Mesothelial cell of epicardium (in vitro differentiated cells): ENCODE results near the gene CMIP. TPM values are rescaled to one million over a fixed set of nuclear protein-coding genes. Genes with fewer than 3 reads are reported as not detected.

Source experiments
- DNase-seq, 2 experiments: peaks; one replicate each; pipeline ENCODE4 v3.0.0; 2021; ENCODE audit warnings: low spot score in 2 of 2; ENCODE audit not compliant: unreplicated experiment in 2 of 2
- H3K27ac Mint-ChIP-seq: 2 replicates; pipeline ENCODE4 v1.8.0; 2021; ENCODE audit warnings: mixed read lengths
- H3K27me3 Mint-ChIP-seq: 2 replicates; pipeline ENCODE4 v1.8.0; 2021; ENCODE audit warnings: low read depth, mixed read lengths
- H3K36me3 Mint-ChIP-seq: 2 replicates; pipeline ENCODE4 v1.8.0; 2021; ENCODE audit warnings: mixed read lengths
- H3K4me1 Mint-ChIP-seq: 2 replicates; pipeline ENCODE4 v1.8.0; 2021; ENCODE audit warnings: mixed read lengths
- H3K4me3 Mint-ChIP-seq: 2 replicates; pipeline ENCODE4 v1.8.0; 2021; ENCODE audit warnings: mild to moderate bottlenecking, moderate library complexity, mixed read lengths
- H3K9me3 Mint-ChIP-seq: 2 replicates; pipeline ENCODE4 v1.8.0; 2021; ENCODE audit warnings: mixed read lengths
- total RNA-seq: library from RNA; stranded (reverse); gene quantifications from 3 replicates; pipeline ENCODE4 v1.2.1, GENCODE V29; 2021
- TF ChIP-seq, protein P1 (sequence below): fragments of 200-600 bp; sonication (generic); IDR thresholded peaks from one replicate; pipeline ENCODE4 v1.5.0; 2021; ENCODE audit warnings: antibody characterized with exemption; ENCODE audit not compliant: unreplicated experiment

CMIP gene
- total RNA-seq, 1 donor from 2014 or later, result 71.0 TPM

- no peaks in the 10 kb centered on the region for H3K9me3 Mint-ChIP-seq
- H3K27me3 Mint-ChIP-seq, result no peaks in the 10 kb centered on the region
- no peaks in the 10 kb centered on the region for H3K4me1 Mint-ChIP-seq
- H3K27ac Mint-ChIP-seq, result peak overlapping the region; percentile 7
- H3K36me3 Mint-ChIP-seq, result peaks cover 35% of the 10 kb centered on the region
- no peak overlapping the region for H3K4me3 Mint-ChIP-seq
- DNase-seq, result no peak
- TF ChIP-seq, protein P1, sequence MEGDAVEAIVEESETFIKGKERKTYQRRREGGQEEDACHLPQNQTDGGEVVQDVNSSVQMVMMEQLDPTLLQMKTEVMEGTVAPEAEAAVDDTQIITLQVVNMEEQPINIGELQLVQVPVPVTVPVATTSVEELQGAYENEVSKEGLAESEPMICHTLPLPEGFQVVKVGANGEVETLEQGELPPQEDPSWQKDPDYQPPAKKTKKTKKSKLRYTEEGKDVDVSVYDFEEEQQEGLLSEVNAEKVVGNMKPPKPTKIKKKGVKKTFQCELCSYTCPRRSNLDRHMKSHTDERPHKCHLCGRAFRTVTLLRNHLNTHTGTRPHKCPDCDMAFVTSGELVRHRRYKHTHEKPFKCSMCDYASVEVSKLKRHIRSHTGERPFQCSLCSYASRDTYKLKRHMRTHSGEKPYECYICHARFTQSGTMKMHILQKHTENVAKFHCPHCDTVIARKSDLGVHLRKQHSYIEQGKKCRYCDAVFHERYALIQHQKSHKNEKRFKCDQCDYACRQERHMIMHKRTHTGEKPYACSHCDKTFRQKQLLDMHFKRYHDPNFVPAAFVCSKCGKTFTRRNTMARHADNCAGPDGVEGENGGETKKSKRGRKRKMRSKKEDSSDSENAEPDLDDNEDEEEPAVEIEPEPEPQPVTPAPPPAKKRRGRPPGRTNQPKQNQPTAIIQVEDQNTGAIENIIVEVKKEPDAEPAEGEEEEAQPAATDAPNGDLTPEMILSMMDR, result no peak
These were observed 232.5 kb downstream of the CMIP start for GRCh38 chr16:81676883-81677737.

DNA sequence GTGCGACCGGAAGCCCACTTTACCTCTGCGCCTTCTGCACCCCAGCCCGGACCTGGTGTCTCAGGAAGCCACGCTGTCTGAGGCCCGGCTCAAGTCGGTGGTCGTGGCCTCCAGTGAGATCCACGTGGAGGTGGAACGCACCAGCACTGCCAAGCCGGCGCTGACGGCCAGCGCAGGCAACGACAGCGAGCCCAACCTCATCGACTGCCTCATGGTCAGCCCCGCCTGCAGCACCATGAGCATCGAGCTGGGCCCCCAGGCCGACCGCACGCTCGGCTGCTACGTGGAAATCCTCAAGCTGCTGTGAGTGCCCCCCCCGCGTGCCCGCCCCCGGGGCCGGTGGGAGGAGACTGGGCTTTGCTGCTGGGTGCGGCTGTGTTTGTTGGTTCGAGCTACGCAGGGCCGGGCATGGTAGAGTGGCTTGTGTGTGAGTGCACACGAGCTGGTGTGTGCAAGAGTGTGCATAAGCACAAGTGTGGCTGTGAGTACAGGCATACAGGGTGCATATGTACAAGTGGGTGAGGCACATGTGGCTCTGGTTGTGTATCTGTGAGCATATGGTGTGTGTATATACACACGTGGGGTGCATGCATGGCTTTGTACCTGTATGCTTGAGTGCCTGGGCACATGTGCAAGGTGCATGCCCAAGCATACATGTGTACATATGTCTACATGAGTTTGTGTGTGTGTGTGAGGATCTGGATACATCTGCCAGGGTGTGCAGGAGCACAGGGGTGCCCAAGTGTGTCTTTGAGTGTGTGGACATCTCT lies 233.9 kb downstream of the CMIP start:
- H3K27ac Mint-ChIP-seq, result no peak overlapping the region
- H3K27me3 Mint-ChIP-seq, result no peaks in the 10 kb centered on the region
- no peak overlapping the region for H3K4me3 Mint-ChIP-seq
- H3K9me3 Mint-ChIP-seq, result no peaks in the 10 kb centered on the region
- TF ChIP-seq, protein P1, result no peak
- H3K36me3 Mint-ChIP-seq, result peaks cover 26% of the 10 kb centered on the region
- H3K4me1 Mint-ChIP-seq, result no peaks in the 10 kb centered on the region
- DNase-seq, result no peak

GRCh38 chr16:81679721-81680430 lies 235.3 kb downstream of the CMIP start:
- TF ChIP-seq, protein P1, result no peak
- Mint-ChIP-seq H3K4me3 (no peak overlapping the region), H3K36me3 (peaks cover 21% of the 10 kb centered on the region), H3K27ac (no peak overlapping the region), H3K27me3 (no peaks in the 10 kb centered on the region), H3K9me3 (no peaks in the 10 kb centered on the region), H3K4me1 (no peaks in the 10 kb centered on the region)
- DNase-seq, result no peak

DNA sequence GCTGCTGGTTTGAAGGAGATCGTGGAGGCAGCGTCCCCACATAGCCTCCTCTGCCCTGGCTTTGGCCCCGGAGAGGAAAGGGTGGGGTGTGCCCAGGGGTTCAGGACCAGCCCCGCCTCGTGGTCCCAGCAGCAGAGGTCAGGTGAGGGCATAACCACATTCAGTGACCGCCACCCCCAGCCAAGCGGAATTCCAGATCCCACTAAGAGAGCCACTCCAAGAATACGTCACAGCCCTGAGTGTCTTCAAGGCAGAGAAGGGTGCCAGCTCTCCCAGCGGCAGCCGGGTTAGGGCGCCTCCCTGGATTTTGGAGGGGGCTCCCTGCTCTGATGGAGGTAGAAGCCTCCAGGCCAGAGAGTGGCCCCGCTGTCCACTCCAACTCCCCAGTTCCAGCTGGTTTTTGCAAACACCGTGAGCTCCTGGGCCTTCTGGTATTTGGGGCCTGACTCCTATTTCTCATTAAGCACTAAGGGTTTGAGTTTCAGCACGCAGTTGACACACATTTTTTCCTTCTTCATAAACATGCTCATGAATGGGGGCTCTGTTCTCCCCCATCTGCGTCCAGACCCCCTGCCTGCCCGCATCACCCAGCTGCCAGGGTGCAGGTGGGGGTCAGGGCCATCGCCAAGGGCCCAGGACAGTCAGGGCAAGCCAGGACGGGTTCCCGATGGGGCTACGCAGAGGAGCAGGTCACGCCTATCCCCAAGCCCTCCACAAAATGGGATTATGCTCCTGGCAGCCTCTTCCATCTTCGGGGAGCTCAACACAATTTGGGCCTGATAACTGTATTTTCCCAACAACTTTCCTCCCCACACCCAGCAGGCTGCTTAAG lies 236.1 kb downstream of the CMIP start:
- H3K36me3 Mint-ChIP-seq, result peaks cover 21% of the 10 kb centered on the region
- H3K4me1 Mint-ChIP-seq, result no peaks in the 10 kb centered on the region
- no peaks in the 10 kb centered on the region for H3K9me3 Mint-ChIP-seq
- H3K27me3 Mint-ChIP-seq, result no peaks in the 10 kb centered on the region
- no peak overlapping the region for H3K4me3 Mint-ChIP-seq
- no peak for DNase-seq
- peak overlapping the region; percentile 6 for H3K27ac Mint-ChIP-seq
- TF ChIP-seq, protein P1, result no peak

DNA sequence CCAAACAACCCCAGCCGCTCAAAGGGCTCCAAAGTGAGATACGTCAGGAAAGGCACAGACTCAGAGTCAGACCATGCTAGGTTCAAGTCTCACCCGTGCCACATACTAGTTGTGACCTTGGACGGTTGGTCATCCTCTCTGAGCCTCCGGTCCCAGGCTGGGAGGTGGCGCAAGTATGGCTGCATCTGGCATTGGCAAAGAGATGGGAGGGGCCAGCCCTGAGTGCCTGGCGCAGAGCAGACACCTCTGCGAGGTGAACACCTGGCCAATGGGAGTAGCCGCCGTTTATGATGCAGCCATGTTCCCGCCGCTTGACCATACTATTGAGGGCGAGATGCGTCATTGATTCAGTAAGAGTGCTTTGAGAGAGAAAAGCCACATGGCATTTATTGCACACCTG lies 236.7 kb downstream of the CMIP start:
- Mint-ChIP-seq H3K27me3 (no peaks in the 10 kb centered on the region), H3K36me3 (peaks cover 21% of the 10 kb centered on the region), H3K27ac (no peak overlapping the region), H3K4me3 (no peak overlapping the region), H3K9me3 (no peaks in the 10 kb centered on the region), H3K4me1 (no peaks in the 10 kb centered on the region)
- DNase-seq, result no peak
- TF ChIP-seq, protein P1, result no peak
